Measurements from ENCODE around the gene EAF2.
A peak's percentile ranks its signal among the peaks of the same experiment; 100 is the strongest.

EAF2 gene

GRCh38 chr3:121863801-121864200, 28.8 kb downstream of the EAF2 start:
- no peak overlapping the region for H3K4me3 ChIP-seq (replicated peaks; ENCODE audit: low read depth, low read length)
- H3K27me3 ChIP-seq (replicated peaks; ENCODE audit: control insufficient read depth, insufficient read depth, low read length): no peaks in the 10 kb centered on the region
- H3K36me3 ChIP-seq (ENCODE audit: control insufficient read depth, insufficient read depth, low read length): peaks cover 5% of the 10 kb centered on the region
- TF ChIP-seq CTCF (IDR thresholded peaks at IDR 0.05; ENCODE audit: insufficient read depth, low read length, poor library complexity, severe bottlenecking): no peak
- no peak for DNase-seq (ENCODE audit: extremely low read depth, insufficient read length)

- no peak for DNase-seq (ENCODE audit: extremely low read depth, insufficient read length)
- Histone ChIP-seq H3K27me3 (replicated peaks; ENCODE audit: control insufficient read depth, insufficient read depth, low read length) (no peaks in the 10 kb centered on the region), H3K4me3 (replicated peaks; ENCODE audit: low read depth, low read length) (no peak overlapping the region), H3K36me3 (ENCODE audit: control insufficient read depth, insufficient read depth, low read length) (peaks cover 3% of the 10 kb centered on the region)
- TF ChIP-seq CTCF (IDR thresholded peaks at IDR 0.05; ENCODE audit: insufficient read depth, low read length, poor library complexity, severe bottlenecking): no peak
Measured at GRCh38 chr3:121869736-121870135, 34.7 kb downstream of the EAF2 start.

GRCh38 chr3:121870717-121871116, 35.7 kb downstream of the EAF2 start:
- Histone ChIP-seq H3K27me3 (replicated peaks; ENCODE audit: control insufficient read depth, insufficient read depth, low read length) (no peaks in the 10 kb centered on the region), H3K36me3 (ENCODE audit: control insufficient read depth, insufficient read depth, low read length) (peaks cover 2% of the 10 kb centered on the region), H3K4me3 (replicated peaks; ENCODE audit: low read depth, low read length) (no peak overlapping the region)
- no peak for DNase-seq (ENCODE audit: extremely low read depth, insufficient read length)
- no peak for TF ChIP-seq CTCF (IDR thresholded peaks at IDR 0.05; ENCODE audit: insufficient read depth, low read length, poor library complexity, severe bottlenecking)

GRCh38 chr3:121871430-121871829, 36.4 kb downstream of the EAF2 start:
- Histone ChIP-seq H3K27me3 (replicated peaks; ENCODE audit: control insufficient read depth, insufficient read depth, low read length) (no peaks in the 10 kb centered on the region), H3K36me3 (ENCODE audit: control insufficient read depth, insufficient read depth, low read length) (no peaks in the 10 kb centered on the region; the same call in 1 of the 2 replicates), H3K4me3 (replicated peaks; ENCODE audit: low read depth, low read length) (no peak overlapping the region)
- DNase-seq (ENCODE audit: extremely low read depth, insufficient read length): no peak
- no peak for TF ChIP-seq CTCF (IDR thresholded peaks at IDR 0.05; ENCODE audit: insufficient read depth, low read length, poor library complexity, severe bottlenecking)

- no peak for TF ChIP-seq CTCF (IDR thresholded peaks at IDR 0.05; ENCODE audit: insufficient read depth, low read length, poor library complexity, severe bottlenecking)
- no peak for DNase-seq (ENCODE audit: extremely low read depth, insufficient read length)
- peaks cover 1% of the 10 kb centered on the region for H3K36me3 ChIP-seq (ENCODE audit: control insufficient read depth, insufficient read depth, low read length)
- no peak overlapping the region for H3K4me3 ChIP-seq (replicated peaks; ENCODE audit: low read depth, low read length)
- H3K27me3 ChIP-seq (replicated peaks; ENCODE audit: control insufficient read depth, insufficient read depth, low read length): no peaks in the 10 kb centered on the region
Measured at GRCh38 chr3:121878411-121878810, 43.4 kb downstream of the EAF2 start.

- DNase-seq (ENCODE audit: extremely low read depth, insufficient read length): no peak
- peak; percentile 18 for TF ChIP-seq CTCF (IDR thresholded peaks at IDR 0.05; ENCODE audit: insufficient read depth, low read length, poor library complexity, severe bottlenecking)
- Histone ChIP-seq H3K4me3 (replicated peaks; ENCODE audit: low read depth, low read length) (no peak overlapping the region), H3K27me3 (replicated peaks; ENCODE audit: control insufficient read depth, insufficient read depth, low read length) (no peaks in the 10 kb centered on the region), H3K36me3 (ENCODE audit: control insufficient read depth, insufficient read depth, low read length) (peaks cover 3% of the 10 kb centered on the region)
Measured at GRCh38 chr3:121883507-121883906, 48.5 kb downstream of the EAF2 start.
